GM18519 (cell line): Measurements from ENCODE around the gene COLQ.
"Not testable (repeated sequence)": the region's sequence is repeated elsewhere in the genome, so short reads cannot be mapped to it uniquely, and the experiment has no call there.

Experiments used
- ATAC-seq: cut with Tn5 transposase; IDR thresholded peaks from one replicate; pipeline ENCODE4 v1.9.1; 2021; ENCODE audit warnings: mild to moderate bottlenecking, moderate library complexity; ENCODE audit not compliant: unreplicated experiment, low FRiP score

The COLQ gene

DNA sequence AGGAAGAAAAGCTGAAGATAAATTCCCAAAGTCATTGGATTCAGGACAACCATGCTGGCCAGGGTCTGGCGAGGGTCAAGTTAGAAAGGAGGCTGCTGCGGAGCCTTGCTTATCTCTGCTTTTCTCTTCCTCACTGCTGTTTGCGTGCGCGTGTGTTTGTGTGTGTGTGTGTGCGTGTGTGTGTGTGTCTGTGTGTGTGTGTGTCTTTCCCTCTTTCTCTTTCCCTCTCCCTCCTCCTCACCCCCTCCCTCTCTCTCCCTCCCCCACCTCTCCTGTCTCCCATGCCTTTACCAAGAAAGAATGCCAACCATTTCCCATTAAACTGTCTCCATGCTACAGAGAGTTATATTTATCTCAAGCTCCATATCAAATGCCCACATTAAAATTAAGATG, at the start of gene COLQ:
Gene COLQ (minus strand): TSS at position 134 of the 393 bp plus-strand sequence. CDS start 81 bp downstream, at position 53.
- no peak for ATAC-seq

DNA sequence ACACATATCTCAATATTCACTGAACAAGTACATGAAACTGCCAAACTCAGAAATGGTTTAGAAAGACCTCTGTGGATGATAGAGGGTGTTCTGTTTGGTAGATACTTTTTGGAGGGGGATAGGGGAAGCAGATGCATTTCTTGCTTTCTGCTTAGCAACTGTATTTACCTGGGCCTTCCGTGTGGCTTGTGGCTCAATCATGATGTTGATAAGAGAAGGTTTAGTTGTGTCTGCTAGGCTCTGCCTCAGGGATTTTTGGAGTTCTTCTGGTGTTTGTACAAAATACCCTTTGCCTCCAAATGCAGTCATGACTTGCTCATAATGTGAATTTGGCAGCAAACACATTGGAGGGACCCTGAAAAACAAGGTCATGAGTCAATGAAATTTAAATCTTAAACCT, 41.7 kb upstream of the COLQ start:
- no peak for ATAC-seq

DNA sequence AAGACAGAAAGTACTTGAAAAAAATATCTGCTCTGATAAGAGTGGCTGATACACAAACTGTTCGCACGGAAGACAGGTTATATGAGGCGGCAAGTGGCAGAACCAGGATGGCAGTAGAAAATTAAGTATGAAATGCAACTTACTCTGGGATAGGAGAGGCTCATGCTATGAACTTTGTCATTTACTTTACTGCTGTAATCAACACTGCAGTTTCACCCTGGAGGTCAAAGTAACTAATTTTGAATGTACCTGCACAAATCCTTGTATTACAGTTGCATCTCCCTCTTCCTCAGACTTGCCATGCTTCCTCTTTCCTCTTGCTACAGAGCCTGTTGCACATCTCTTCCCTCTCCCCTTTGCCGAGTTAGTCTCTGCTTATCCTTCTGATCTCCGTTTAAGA, 41.1 kb upstream of the COLQ start:
- no peak for ATAC-seq

DNA sequence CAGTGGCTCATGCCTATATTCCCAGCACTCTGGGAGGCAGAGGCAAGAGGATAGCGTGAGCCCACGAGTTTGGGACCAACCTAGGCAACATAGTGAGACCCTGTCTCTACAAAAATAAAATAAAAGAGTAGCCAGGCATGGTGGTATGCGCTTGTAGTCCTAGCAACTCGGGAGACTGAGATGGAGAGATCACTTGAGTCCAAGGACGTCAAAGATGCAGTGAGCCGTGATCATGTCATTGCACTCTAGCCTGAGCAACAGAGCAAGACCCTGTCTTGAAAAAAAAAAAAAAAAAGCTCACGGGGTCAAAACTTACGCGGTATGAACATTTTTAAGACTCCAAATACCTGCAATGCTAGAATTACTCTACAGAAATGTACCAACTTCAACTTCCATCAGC, 37.1 kb upstream of the COLQ start:
- ATAC-seq = no peak

DNA sequence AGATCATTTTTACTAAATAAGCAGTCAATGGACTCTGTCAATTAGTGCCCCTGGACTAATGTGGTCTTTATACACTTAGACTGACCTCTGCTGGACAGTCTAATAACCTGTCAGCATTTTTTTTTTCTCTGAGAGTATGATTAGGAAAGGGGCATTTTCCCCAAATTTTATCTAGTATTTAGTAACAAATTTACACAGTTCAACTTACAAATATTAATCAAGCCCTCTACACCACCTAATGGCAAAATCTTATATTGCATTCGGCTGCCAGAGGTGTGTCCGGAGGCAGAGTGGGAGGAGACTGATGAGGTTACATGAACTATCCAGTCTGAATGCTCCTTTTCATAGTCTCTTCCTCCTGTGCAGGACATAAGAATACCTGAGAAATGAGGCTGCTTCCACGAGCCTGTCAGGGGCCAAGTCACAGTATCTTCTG, 36.0 kb upstream of the COLQ start:
- ATAC-seq = peak; percentile 50

DNA sequence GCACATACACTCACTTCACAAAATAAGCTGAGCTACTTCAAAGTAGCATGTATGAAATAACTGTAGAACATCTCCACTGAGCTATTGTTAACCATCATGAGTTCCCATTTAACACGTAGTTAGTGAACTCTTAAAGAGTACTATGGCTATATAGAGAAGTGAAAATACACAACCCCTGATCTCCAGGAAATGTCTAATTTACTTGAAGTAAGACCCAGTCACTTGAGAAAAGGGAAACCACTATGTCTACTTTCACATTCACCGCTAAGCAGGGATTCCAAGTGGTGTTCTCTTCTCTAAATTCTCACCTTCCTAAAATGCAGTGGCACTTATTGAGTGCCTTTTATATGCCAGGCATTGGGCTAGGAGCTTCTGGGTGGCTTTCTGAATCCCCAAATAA, 35.0 kb upstream of the COLQ start:
- ATAC-seq = peak; percentile 89

DNA sequence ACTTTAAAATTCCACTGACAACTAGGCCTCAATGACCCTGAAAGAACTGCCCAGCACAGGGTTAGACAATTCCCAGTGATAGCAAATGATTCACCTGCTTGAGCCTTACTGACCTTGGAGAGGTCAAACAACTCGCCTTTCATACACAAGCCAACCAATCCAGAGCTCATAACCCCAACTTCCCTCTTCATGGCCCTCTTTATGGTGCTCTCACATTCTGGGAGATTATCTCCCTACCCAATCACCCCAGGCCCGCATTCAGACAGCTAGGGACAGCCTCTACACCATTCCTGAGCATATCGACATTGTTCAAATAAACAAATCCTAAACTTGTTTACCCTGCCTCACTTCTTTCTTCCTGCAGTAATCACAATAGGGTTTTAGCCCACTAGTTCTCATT, 32.2 kb upstream of the COLQ start:
- no peak for ATAC-seq

DNA sequence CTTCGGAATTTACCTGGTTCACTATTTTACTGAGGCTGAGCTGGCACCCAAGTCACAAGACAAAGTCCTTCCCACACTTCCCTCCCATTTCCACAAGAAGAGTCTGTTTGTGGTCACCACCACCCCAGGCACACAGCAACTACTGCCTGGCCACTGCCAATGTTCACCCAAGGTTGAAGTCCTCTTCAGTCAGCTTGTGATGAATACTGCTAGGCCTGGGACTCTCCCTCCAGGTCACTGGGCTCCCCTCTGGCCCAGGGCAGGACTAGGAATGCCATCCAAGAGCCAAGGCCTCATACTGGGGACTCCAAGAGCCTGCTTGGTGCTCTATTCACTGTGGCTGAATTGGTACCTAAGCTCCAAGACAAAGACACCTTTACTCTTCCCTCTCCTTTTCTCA, 30.4 kb upstream of the COLQ start:
- no peak for ATAC-seq

DNA sequence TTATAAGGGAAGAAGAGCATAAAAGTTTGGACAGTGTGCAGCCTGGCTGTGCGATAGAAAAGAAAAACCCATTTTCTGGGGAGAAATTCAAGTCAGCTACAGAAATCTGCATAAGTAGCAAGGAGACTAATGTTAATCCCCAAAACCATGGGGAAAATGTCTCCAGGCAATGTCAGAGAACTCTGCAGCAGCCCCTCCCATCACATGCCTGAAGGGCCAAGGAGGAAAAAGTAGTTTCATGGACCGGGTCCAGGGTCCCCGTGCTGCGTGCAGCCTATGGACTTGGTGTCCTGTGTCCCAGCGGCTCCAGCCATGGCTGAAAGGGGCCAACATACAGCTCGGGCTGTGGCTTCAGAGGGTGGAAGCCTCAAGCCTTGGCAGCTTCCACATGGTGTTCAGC, 28.3 kb upstream of the COLQ start:
- no peak for ATAC-seq

DNA sequence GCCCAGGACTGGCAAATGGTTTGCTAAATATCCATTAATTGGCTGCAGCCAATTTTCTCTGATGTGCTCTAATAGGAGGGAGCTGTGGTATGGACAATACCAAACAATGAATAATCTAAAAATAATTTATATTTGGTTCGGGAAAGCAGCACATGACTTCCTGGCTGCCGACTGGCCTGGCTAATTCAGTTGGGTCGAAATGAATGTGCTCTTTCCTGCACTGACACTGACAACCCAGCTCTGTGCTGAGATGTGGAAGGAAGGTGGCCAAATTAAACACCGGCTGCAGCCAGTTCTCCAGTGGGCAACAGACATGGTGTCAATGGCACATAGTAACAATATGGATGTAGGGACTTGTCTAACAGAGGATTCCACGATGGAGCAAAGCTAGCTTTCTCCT, 21.1 kb upstream of the COLQ start:
- ATAC-seq = no peak

DNA sequence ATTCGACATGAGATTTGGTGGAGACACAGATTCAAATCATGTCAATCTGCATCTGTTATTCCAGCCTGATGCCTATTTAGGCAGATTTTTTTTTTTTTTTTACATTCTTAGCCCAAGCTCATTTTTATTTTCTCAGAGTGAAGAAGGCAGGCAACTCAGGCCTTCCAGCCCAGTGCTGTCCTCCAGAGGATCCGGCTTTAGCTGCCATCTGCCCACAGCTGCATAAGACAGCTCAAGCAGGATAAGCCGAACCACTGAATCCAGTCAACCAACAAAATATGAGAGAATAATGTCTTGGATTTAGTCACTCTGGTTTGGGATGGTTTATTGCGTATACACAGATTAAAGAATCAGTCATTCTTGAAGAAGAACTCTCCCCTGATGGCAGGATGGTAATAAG, 19.9 kb upstream of the COLQ start:
- no peak for ATAC-seq

DNA sequence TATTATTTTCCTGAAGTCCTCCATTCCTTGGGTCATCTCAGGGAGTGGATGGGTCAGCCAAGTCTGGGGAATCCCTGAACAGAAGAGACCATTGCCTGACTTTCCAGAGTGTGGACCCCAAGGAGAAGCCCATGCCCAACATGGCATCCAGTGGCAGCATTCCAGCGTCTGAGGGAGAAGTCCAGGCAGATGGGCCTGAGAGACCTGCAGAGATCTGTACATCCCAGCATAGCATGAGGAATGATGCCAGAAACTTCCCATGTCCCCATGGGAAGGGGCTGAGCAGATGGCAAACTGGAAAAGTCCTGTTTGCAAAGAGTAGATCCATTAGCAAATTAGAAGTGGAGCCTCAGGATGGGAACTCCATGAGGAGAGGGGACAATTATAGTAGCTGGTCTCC, 17.6 kb upstream of the COLQ start:
- no peak for ATAC-seq

DNA sequence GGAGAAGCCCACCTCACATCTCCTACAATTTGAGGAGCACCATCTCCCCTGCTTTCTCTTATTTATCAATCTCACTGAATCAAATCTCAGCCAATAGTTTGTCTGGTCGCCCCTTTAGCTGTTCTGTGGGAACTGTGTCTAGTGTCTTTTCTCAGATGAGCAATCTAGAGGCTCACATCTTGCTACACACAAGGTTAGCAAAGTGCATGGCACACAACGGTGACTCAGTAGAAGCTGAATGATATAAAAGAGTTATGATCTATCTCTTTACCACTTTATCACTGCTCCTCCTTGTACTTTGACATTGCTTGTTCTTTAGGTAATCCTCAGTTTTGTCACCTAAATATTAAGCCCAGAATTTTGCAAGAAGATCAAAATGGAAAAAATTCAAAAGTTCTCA, 16.8 kb upstream of the COLQ start:
- ATAC-seq = no peak

DNA sequence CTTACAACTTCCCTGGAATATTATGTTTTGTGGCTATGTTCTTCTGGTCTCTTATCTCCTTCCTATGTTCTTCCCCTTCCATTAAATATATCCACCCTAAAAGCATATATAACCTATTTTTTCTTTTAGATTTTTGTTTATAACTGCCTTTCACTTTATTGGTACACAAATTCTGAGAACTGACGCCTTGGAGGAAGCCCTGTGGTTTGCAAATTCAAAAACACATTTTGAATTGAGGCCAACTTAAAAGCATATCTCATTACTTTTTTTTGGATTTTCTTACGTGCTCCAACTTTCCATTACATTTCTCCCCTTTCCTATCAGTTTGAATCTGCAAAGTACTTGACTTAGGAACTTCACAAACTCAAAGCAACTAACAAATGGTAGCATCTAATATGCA, 15.3 kb upstream of the COLQ start:
- no peak for ATAC-seq

DNA sequence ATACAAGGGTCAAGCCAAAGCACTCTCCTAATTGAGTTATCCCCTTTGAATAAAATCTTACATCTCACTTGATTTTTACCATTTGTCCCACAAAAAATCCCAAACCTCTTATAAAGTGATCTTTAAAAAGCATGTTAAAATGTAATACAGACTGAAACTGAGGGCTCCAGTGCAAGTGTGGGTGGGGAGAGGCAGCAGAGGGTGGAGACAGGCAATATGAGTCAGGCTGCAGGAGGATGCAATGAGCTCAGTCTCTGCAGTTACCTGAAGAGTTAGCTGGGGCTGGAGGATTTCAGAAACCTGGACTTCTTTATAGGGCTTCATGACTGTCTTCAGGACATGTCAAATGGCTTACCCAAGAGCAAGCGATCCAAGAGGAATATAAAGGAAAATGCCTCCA, 14.2 kb upstream of the COLQ start:
- no peak for ATAC-seq

DNA sequence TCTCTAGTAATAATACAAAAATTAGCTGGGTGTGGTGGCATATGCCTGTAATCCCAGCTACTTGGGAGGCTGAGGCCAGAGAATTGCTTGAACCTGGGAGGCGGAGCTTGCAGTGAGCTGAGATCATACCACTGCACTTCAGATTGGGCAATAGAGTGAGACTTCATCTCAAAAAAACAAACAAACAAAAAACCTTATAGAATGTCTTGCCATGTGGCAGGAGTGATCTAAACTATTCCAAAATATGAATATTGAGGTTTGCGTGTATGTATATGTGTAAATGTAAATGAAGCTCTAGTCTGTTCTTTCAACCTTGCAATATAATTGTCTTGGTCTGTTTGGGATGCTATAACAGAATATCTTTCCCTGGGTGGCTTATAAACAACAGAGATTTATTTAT, 11.1 kb upstream of the COLQ start:
- not testable (repeated sequence) for ATAC-seq

DNA sequence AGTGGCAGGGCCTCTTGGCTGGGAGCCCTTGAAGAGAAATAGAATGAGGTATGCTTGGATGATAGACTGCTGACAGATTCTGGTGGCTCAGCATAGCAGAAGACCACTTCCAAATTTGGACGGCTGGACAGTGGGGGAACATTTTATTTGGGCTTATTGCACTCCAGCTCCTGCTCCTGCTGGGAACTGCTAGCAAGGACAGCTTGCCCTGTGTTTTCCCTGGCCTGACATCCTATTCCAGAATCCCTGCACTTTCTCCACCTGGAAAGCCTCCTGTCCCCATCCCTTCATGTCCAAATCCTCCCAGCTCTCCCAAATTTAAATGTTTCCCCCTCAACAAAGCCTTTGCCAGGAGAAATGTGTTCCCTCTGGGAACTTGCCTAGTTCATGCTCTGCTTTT, 9.8 kb upstream of the COLQ start:
- no peak for ATAC-seq

DNA sequence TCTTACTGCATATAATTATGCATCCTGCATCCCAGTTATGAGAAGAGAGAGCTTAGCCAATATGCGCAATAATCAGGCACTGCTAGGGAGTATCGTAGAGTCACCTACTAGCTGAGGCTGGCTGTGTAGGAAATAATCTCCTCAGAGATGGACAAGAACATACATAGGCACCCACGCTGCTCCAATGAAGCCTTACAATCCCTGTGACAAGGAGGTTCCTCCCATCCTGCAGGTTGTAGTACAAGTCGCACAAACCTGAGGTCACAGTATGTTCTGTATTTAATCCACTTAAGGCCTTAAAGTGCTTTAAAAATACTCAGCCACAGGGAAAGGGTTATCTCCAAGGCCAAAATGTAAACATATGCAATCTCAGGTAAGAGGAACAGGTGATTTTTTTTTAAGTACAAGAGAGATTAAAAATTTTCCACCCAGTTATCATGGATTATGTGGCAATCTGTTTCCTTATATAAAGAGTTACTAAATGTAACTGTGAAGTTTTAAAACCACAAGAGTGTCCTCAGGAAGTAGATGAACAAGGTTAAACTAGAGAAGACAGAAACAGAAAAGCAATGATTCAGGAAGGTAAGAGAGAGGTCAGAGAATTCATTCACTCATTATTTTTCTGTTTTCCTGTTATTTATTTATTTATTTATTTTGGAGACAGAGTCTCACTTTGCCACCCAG, 7.5 kb upstream of the COLQ start:
- ATAC-seq = no peak

DNA sequence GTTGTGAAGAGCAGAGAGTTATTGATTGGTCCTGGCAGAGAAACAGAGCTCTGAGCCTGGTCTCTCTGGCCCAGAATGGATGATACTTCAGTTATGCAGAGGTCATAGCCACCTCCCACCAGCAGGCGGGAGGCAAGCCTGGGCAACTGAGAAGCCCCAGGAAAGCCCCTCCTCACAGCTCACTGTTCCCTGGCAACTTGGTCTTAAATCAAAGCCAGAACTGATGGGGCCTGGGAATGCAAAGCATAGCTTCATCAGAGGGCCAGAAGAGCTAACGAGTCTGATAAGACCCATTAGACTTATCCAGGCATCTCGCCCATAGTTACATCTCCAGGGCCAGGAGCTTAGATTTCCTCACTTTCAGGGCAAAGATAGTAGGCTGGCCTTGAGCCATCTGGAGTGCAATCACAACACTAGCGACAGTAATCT, 5.5 kb upstream of the COLQ start:
- no peak for ATAC-seq

DNA sequence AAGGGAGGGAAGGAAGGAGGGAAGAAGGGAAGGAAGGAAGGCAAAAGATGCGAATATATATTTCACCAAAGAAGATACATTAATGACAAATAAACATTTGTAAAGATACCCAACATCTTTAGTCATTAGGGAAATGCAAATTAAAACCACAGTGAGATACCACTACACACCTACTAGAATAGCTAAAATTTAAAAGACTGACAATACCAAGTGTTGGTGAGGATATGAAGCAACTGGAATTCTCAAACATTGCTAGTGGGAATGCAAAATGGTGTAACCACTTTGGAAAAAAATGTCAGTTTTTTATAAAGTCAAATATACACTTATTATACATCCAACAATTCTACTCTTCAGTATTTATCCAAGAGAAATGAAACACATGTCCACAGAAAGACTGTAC, 4.3 kb upstream of the COLQ start:
- ATAC-seq = no peak

DNA sequence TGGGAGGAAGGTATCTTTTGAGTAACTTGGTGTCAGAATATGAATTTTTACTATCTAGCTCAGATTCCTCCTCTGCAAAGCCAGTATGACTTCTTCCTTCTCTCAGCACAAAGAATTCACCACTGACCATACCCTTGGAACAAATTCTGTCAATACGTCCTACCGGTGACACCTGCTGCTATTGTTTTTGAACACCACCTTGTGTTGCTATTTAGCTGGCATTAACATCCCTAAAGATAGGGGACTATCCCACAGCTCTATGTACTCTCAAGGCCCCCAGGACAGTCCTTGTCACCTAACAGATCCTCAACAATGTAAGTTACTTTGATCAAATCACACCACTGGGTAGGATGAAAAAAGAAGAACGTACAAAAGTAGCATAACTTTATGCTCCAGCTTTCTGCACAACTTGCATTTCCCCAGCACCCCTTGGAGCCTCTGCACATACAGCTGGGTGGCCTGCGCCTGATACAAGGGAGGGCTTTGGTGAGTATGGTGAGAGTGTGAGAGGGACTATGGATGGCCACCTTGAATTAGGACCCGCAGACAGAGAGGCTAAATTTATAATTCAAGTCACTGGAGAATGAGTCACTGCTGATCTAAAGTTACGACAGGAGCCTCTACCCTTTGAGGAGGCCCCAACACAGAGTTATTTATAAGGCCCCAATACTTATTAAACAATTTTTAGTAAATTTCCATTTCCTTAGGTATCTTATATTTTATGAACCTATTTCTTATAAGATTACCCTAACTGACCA, 2.3 kb upstream of the COLQ start:
- no peak for ATAC-seq

DNA sequence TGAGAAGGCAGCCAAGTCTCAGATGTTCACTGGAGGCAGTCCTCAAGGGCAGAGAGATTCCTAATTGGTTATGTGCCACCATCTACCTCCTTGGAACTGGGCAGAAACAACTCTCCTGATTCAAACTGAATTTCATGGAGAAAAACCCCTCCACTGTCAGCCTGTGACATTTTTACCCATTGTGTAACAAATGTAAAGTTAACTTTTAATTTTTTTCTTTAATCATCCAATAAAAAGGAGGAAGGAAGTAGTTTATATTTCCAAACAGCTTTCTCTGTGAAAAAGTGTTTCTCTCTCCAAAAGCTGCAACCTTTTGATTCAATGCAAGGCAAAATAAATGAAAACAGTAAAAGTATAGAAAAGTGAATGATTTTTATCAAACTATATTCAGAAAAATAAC, 510 bp upstream of the COLQ start:
- no peak for ATAC-seq
